GM18909 (cell line): ENCODE data around the gene RETREG3.
"Not testable (repeated sequence)": the region's sequence is repeated elsewhere in the genome, so short reads cannot be mapped to it uniquely, and the experiment has no call there.

Experiments
- ATAC-seq: cut with Tn5 transposase; IDR thresholded peaks from one replicate; pipeline ENCODE4 v1.9.1; 2021; ENCODE audit warnings: mild to moderate bottlenecking; ENCODE audit not compliant: unreplicated experiment, poor library complexity

RETREG3 gene

GRCh38 chr17:42574463-42574862 lies 34.7 kb downstream of the RETREG3 start:
- no peak for ATAC-seq

- no peak for ATAC-seq
These were observed 36.1 kb downstream of the RETREG3 start for GRCh38 chr17:42573095-42573494.

DNA sequence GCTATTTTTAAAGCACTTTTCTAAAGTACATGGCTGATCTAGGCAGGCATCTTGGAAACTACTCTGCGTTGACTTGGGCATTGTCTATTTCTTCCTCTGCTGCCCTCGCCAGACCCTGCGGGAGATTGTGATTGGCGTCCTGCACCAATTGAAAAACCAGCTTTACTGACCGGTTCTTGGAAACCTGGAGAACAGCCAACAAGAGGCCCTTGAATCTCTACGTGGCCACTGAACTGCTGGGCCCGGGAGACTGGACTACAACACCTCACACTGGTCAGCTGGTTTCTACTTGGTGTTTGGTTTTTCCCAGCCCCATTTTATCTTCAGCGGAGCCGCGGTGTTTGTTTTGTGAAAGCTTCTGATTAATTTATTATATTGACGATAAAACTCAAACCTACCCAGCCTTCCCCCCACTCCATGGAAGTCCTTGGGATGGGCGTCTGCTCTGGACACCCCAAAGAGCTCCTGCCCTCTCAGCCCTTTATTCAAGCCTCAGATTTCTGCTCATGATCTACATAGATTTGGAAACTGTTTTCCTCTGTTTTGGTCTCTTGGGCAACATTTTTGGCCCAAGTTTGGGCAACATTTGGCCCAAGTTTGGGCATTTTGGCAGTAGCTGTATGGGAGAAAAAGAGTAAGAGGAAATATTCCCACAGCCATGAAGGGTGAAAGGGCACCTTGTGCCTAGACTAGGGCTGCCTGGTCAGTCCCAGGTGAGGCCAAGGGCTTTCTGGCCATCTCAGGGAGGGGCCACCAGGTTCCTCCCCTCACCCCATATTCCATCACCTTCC lies 37.5 kb downstream of the RETREG3 start:
- no peak for ATAC-seq

DNA sequence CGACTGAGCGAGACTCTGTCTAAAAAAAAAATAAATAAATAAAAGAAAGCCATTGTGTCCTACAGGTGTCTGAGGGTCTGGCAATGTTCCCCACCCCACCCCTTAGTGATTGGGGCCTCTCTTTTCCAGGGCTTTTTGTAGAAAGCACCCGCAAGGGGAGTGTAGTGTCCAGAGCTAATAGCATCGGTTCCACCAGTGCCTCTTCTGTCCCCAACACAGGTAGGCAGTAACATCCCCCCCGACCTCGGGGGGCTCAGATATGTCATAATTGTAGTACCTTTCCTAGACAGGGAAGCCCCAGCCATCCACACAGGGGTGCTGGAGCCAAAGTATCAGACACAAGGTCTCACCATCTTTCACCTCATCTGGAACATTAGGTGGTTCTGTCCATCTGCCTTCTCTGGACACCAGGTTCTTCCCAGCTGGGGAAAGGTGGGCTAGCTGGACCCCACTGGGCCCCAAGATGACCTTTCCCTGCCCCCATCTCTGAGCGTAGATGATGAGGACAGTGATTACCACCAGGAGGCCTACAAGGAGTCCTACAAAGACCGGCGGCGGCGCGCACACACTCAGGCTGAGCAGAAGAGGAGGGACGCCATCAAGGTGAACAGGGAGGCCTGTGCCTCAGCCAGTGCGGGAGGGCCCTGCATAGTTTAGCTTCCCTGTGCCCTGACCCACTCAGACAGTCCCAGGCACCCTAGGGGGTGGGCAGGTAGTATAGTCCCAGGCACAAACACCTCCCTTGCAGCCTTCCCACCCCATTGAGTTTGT lies 40.6 kb downstream of the RETREG3 start:
- no peak for ATAC-seq

- peak; percentile 66 for ATAC-seq
These were observed 42.1 kb downstream of the RETREG3 start, which contains the start of gene MLX for GRCh38 chr17:42566883-42567573. Gene MLX (plus strand): TSS chr17:42567100. CDS start chr17:42567125, 25 bp downstream.

DNA sequence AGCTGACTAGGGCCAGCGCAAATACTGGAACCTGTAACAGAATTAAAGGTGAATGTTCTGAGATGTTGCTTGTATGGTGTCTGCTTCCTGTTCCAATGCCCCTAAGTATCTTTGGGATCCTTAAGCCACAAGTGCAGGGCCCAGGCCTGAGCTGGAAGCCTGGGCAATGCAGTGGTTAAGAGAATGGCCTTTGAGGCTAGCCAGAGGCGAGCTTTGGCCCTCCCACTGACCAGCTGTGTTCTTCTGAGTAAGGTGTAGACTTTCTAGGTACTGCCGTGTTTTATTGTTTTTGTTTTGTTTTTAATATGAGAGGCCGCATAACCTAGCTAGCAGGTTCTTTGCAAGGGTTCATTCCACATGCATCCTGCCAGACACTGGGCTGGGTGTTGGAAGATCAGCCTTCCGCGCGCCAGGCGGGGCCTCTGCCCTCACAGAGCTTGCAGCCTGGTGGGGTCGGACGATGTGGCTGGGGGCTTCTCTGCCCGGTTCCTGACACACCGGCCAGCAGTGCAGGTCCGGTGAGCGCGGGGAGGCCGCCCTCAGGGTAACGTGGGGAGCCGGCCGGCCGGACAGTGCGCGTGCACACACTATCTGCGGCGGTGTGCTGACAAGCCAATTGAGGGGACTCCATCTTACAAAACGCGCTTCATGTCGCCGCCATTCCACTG lies 42.8 kb downstream of the RETREG3 start:
- no peak for ATAC-seq

GRCh38 chr17:42565523-42566214 lies 43.5 kb downstream of the RETREG3 start:
- no peak for ATAC-seq

DNA sequence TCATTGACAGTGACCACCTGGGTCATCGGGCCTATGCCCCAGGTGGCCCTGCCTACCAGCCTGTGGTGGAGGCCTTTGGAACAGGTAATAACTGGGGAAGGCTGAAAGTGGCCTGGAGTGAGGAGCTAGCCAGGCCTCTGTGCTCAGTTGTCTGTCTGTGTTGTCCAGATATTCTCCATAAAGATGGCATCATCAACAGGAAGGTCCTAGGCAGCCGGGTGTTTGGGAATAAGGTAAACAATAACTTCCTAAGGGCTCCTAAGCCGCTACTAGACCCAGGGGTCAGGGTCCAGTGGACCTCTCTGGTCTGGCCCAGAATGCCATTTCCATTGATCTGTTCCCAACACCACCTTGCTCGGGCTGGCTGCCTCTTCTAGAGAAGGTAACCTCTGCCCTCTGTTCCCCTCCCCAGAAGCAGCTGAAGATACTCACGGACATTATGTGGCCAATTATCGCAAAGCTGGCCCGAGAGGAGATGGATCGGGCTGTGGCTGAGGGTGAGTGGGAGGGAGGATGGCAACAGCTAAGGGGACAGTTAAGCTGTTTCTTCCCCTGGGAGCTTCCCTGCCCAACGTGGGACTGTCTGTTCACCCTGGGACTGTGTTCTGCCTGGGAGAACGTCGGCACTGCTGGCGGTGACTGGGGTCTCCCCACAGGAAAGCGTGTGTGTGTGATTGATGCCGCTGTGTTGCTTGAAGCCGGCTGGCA lies 44.2 kb downstream of the RETREG3 start:
- ATAC-seq: no peak

DNA sequence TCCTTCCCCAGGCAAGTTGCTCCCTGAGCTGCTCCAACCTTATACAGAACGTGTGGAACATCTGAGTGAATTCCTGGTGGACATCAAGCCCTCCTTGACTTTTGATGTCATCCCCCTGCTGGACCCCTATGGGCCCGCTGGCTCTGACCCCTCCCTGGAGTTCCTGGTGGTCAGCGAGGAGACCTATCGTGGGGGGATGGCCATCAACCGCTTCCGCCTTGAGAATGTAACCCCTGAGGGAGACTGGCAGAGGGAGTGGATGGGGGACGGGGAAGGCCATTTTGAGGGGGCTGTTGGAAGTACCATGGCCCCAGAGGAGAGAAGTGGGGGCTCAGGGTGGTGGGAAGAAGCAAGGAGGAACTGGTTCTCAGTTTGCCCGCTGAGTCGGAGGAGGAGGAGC lies 45.2 kb downstream of the RETREG3 start:
- ATAC-seq: no peak

DNA sequence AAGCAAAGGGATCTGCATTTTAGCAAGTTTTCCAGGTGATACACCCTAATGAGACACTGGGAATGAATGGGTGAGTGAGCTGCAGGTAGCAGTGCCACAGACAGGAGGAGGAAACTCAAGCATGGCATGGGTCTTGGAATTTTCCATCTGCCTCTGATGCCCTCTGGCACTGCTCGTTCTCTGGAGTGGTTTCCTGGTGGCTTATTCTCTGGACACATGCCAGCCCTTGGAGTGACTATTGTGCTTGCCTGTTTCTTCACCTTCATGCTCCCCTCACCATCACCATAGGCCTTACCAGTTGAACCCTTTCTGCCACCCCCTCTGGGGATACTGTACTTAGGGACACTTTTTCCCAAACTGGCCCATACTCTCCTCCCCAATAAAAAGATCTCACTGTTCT lies 45.6 kb downstream of the RETREG3 start:
- ATAC-seq: no peak

DNA sequence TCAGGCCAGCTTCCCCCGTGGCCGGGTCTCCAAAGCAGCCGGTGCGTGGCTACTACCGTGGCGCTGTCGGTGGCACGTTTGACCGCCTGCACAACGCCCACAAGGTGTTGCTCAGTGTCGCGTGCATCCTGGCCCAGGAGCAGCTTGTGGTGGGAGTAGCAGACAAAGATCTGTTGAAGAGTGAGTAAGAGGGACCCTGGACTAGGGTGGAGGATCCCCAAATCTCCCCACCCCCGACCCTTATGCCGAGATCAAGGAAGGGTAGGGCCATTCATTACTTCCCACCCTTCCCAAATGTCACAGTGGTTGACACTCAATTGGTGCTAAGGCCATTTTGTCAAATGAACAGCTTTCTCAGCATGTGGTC lies 46.0 kb downstream of the RETREG3 start:
- no peak for ATAC-seq

GRCh38 chr17:42562388-42563142 lies 46.6 kb downstream of the RETREG3 start:
- no peak for ATAC-seq

DNA sequence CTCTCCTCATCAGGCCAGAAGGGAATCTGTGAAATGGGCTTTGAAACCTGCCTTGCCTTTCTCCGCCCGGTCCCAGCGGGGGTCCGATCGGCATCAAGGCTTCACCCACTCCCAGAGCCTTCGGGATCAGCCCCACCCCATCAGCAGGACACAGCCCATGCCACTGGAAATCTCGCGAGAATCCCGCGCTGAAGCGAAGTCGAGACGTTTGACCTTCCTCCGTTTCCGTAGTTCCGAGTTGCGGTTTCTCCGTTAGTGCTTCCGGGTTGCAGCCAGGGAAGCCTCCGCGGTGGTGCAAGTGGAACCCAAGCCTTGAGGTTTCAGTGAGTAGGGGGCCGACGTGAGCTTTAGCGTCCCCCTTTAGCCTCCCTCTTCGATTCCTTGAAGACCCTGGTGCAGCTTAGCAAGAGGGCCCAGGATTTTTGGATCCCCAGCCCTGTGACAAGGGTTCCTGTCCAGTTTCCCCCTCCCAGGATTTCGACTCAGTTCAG lies 47.2 kb downstream of the RETREG3 start, which contains the start of gene COASY:
COASY (plus strand) TSS at position 252 of the 491 bp plus-strand sequence. CDS start 475 bp downstream, outside the sequence.
- no peak for ATAC-seq

DNA sequence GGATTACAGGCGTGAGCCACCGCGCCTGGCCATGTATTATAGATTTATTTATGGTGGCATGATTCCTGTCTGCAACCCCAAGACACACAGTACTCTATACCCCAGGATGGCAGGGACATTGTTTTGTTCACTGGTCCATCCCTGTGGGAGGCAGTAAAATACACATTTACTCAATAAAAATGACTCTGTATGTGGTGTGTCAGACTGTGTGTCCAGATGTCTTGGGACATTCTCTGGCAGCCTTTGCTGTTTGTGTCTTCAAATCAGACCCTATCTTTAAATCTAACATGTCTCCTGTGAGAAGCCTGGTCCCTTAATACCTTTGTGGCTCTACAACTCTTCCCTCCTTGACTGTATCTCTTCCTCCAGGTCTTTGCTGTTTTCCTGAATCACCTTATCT lies 48.9 kb downstream of the RETREG3 start:
- ATAC-seq: no peak

DNA sequence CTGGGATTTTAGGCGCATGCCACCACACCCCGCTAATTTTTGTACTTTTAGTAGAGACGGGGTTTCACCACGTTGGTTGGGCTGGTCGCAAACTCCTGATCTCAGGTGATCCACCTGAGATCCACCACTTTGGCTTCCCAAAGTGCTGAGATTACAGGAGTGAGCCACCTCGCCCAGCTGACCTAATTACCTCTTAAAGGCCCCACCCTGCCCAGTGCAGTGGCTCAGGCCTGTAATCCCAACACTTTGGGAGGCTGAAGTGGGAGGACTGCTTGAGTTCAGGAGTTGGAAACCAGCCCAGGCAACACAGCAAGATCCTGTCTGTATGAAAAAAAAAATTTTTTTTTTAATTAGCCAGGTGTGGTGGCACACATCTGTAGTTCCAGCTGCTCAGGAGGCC lies 50.1 kb downstream of the RETREG3 start:
- no peak for ATAC-seq

DNA sequence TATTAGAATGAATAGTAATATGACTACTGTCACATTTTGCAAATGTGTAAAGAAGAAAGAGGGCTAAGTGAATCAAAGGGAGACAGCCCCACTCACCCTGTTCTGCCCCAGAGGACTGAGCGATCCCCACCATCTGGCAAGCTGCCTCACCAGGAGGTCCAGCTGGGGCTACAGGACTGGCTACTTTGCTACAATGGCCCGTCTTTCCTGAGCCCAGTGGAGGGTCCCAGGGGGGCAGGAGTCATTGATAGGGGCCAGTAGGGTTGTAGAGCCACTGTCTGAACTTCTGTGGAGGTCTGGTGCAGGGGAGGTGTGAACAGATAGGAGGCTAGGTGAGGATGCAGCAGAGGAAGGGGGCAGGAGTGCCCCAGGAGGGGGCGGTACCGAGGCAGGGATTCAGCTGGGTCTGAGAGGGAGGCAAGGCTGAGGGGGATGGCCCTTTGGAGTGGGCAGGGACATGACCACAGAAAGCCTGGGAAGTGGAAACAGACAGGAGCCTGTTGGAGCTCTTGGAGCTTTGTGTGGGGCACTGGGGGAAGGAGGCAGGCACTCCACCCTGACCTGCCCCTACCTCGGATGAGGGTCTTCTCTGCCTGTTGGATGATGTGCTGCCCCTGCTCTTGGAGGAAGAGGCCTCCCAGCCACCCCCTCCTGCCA lies 53.1 kb downstream of the RETREG3 start:
- not testable (repeated sequence) for ATAC-seq

GRCh38 chr17:42555122-42555622 lies 54.0 kb downstream of the RETREG3 start:
- no peak for ATAC-seq
